Muscle layer of colon (tissue), 2 donors: ENCODE data around the gene SLX4IP.

Experiments
- H3K27ac ChIP-seq: one replicate; pipeline ENCODE4 v1.7.0; 2013; ENCODE audit warnings: low read depth, mild to moderate bottlenecking, low read length, moderate library complexity
- H3K27me3 ChIP-seq, 2 donors: one replicate each; pipeline ENCODE4 v1.7.0; 2013; ENCODE audit warnings: low read length in 2 of 2, mild to moderate bottlenecking in 2 of 2; ENCODE audit not compliant: insufficient read depth in 2 of 2, control insufficient read depth in 1 of 2
- H3K36me3 ChIP-seq: one replicate; pipeline ENCODE4 v1.7.0; 2013; ENCODE audit warnings: mild to moderate bottlenecking, low read length; ENCODE audit not compliant: insufficient read depth
- H3K4me1 ChIP-seq: one replicate; pipeline ENCODE4 v1.7.0; 2013; ENCODE audit warnings: mild to moderate bottlenecking, low read length; ENCODE audit not compliant: insufficient read depth
- H3K4me3 ChIP-seq, 2 donors: one replicate each; pipeline ENCODE4 v1.7.0; 2013; ENCODE audit warnings: low read length in 2 of 2, low read depth in 1 of 2, mild to moderate bottlenecking in 1 of 2, moderate library complexity in 1 of 2
- H3K9ac ChIP-seq: one replicate; pipeline ENCODE4 v1.7.0; 2013; ENCODE audit warnings: low read length
- H3K9me3 ChIP-seq: one replicate; pipeline ENCODE4 v1.7.0; 2013; ENCODE audit warnings: mild to moderate bottlenecking, low read length
- donor health status: abdominal sarcoma.
- donor health status: Adenocarcinoma of cecum.

The SLX4IP gene

DNA sequence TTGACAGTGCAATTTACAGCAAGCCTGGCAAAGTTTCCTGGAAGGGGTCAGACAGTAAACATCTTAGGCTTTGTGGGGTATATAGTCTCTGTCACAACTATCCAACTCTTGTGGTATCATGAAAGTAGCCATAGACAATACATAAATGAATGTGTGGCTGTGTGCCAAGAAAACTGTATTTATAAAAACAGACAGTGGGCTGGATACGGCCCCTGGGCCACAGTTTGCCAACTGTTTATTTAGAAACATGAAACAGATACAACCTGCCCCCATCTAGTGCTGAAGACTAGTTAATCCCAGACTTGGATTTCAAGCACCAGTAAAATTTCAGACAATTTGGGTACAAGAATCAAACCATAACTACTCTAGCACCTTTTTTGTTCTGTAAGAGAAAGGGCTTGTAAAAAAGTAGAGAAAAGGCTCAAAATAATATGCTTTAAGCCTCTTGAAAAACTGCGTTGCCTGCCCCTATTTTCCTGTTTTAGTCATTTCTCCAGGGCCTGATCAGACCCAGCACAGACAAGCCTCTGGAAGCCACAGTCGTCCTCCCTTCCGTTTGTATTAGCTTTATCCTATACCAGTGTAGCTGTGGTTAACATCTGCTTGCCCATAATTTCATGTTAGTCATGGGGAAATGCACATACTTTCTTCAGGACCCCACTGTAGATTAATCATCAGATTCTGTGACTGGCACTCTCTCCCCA lies 207.9 kb downstream of the SLX4IP start:
- Histone ChIP-seq H3K27me3 (no peaks in the 10 kb centered on the region), H3K9ac (no peak overlapping the region), H3K27ac (no peak overlapping the region), H3K4me1 (peaks cover 17% of the 10 kb centered on the region), H3K36me3 (peaks cover 90% of the 10 kb centered on the region), H3K9me3 (no peaks in the 10 kb centered on the region), H3K4me3 (no peak overlapping the region)

DNA sequence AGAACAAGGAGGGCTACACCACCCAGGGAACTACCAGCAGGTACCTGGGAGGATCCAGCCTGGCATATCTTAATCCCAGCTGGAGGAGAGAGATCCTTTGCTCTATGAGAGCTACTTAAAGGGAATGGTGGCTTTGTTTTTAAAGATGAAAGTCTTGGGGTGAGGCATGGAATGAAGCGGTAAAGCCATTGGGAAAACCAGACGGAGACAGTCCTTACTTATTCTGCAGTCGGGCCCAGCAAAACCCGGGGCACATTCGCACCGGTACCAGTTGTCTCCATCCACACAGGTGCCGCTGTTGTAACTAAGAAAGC lies 208.4 kb downstream of the SLX4IP start:
- Histone ChIP-seq H3K4me1 (peaks cover 12% of the 10 kb centered on the region), H3K27me3 (no peaks in the 10 kb centered on the region), H3K9ac (no peak overlapping the region), H3K4me3 (no peak overlapping the region), H3K36me3 (peaks cover 95% of the 10 kb centered on the region), H3K27ac (no peak overlapping the region), H3K9me3 (no peaks in the 10 kb centered on the region)

DNA sequence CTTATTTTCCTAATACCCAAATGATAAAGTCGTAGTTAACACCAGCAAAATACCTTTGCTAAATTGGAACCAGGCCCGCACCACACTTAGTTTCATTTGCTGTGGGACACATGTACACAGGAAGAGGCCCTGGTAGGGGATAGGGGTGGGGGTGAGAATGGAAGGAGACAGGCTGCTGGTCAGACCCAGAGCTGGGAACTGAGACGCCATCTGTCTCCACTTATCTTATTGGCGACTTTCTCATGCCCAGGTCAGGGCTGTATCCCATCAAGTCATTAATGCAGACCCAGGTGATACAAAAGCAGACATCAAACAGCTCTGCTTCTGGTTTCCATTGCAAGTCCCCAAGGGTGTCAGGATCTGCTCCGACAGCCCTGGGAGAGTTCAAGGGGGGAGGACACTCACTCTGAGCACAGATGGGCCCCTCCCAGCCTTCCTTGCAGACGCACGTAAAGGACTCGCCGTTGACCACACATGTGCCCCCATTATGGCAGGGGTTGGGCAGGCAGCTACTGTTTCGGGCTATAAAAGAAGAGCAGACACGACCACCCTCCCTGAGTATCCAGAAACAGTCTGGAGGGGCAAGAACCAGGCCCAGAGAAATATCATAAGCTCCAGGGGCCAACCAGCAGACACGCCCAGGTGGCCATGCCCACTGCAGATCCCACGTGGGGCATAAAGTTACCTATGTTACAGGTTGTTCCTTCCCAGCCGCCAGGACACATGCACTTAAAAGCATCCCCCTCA lies 209.5 kb downstream of the SLX4IP start:
- peaks cover 12% of the 10 kb centered on the region for H3K4me1 ChIP-seq
- no peak overlapping the region for H3K27ac ChIP-seq
- no peak overlapping the region for H3K4me3 ChIP-seq
- no peaks in the 10 kb centered on the region for H3K9me3 ChIP-seq
- no peak overlapping the region for H3K9ac ChIP-seq
- peaks cover 99% of the 10 kb centered on the region for H3K36me3 ChIP-seq
- no peaks in the 10 kb centered on the region for H3K27me3 ChIP-seq

DNA sequence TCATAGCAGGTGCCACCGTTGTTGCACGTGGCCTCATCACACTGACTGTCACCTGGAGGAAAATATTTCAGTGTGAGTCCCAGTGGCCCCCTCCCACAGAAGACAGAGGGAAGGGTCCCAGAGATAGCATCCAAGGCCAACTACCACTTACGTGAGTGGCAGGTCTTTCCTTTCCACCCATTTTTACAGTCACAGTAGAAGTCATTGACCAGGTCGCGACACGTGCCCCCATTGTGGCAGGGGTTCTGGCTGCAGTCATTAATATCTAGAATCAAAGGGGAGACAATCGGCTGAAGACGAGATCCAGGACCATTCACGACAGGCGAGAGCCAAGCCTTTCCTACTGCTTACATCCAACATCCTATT lies 210.1 kb downstream of the SLX4IP start:
- peaks cover 99% of the 10 kb centered on the region for H3K36me3 ChIP-seq

DNA sequence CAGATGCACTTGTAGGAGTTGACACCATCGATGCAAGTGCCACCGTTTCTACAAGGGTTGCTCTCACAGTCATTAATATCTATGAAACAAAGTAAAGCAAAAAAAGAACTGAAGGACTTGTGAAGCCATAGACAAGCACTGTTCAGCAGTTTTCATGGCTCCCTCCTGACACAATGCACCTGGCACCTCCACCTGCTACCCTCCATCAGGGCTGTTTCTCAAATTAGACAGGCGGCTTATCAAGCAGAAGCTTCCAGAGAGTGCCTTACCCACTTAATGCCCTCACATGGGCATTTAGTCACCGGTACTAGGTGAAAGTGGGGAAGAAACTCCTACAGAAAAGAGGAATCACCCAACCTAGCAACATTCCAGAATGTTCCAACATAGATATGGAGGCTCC lies 210.9 kb downstream of the SLX4IP start:
- no peaks in the 10 kb centered on the region for H3K9me3 ChIP-seq
- H3K9ac ChIP-seq: no peak overlapping the region
- no peak overlapping the region for H3K4me3 ChIP-seq
- peaks cover 99% of the 10 kb centered on the region for H3K36me3 ChIP-seq
- no peaks in the 10 kb centered on the region for H3K27me3 ChIP-seq
- H3K4me1 ChIP-seq: peaks cover 19% of the 10 kb centered on the region
- H3K27ac ChIP-seq: no peak overlapping the region

More for the DNA sequence above, 210.1 kb downstream of the SLX4IP start:
- Histone ChIP-seq H3K4me1 (peaks cover 12% of the 10 kb centered on the region), H3K27ac (no peak overlapping the region), H3K4me3 (no peak overlapping the region), H3K9me3 (no peaks in the 10 kb centered on the region), H3K27me3 (no peaks in the 10 kb centered on the region), H3K9ac (no peak overlapping the region)

DNA sequence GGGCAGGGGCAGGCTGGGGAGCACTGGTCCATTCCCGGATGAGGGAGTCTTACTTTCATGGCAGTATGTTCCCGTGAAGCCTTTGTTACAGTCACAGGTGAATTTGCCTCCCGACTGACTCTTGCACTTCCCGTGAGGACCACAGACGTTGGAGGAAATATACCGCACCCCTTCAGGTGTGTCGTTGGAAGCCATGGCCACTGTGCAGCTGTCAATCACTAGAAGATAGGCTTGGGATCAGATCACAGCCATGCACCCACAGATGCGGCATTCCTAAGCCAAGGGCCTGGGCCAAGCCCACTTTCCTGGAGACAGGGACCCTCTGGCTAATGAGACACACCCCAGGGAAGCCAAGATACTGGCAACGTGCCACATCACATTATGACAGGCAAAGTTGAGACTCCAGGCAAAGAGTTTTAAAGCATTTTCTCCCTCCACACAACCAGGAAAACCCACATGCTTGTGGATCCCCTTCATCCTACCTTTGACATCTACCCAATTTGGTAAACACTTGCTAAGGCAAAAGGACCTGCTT lies 211.8 kb downstream of the SLX4IP start:
- Histone ChIP-seq H3K27me3 (no peaks in the 10 kb centered on the region), H3K4me3 (no peak overlapping the region), H3K9ac (no peak overlapping the region), H3K9me3 (no peaks in the 10 kb centered on the region), H3K36me3 (peaks cover 93% of the 10 kb centered on the region), H3K4me1 (peaks cover 28% of the 10 kb centered on the region), H3K27ac (no peak overlapping the region)

DNA sequence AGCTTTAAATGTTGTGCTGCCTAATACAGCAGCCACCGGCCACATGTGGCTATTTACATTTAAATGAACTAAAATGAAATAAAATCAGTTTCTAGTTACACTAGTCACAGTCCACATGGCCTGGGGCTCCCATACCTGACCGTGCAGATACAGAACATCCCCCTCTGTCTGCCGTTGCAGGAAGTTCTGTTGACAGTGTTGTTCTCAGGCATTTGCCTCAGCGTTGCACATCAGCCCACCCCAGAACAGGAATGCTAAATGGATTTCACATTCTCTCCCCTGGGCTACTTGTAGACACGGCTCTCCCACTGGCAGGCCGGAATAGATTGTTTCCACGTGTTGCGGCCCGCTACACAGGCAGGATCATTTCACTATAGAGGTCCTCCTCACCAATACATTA lies 212.4 kb downstream of the SLX4IP start:
- Histone ChIP-seq H3K4me1 (peaks cover 34% of the 10 kb centered on the region), H3K36me3 (peaks cover 88% of the 10 kb centered on the region), H3K27ac (no peak overlapping the region)

DNA sequence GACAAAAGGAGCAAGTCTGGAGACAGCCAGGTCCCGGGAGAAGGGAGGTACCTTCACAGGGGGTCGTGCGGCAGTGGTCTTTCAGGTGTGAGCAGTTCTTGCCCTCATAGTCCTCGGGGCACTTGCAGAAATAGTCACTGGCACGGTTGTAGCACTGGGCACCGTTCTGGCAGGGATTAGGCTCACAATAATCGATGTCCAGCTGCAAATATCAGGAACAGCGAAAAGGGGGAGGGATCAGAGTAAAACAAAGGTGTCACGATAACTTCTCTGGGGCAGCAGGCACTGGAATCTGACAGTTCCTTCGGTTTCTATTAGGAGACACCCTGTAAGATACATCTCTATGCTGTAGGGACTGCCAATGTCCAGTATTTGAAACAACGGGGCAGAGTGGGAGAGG lies 212.8 kb downstream of the SLX4IP start:
- peaks cover 34% of the 10 kb centered on the region for H3K4me1 ChIP-seq
- H3K36me3 ChIP-seq: peaks cover 84% of the 10 kb centered on the region
- H3K27ac ChIP-seq: no peak overlapping the region

More for the DNA sequence above, 212.4 kb downstream of the SLX4IP start:
- H3K9ac ChIP-seq: no peak overlapping the region
- no peak overlapping the region for H3K4me3 ChIP-seq
- H3K27me3 ChIP-seq: no peaks in the 10 kb centered on the region
- no peaks in the 10 kb centered on the region for H3K9me3 ChIP-seq

DNA sequence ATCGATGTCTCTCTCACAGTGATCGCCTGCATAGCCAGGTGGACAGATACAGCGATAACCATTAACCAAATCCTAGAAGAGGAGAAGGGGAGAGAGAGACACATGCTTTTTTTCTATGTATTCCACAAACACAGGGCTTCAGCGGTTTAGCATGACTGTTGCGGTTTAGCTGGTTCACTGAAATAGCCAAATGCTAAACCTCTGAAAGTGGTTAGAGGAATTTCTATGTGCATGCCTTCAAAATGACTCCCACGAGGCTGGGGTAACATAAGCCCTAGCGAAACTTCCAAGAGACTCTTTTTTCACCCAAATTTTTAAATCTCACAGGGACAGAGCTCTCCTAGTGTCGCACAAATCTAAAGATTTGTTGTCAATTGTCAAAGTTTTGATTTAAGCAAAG lies 213.5 kb downstream of the SLX4IP start:
- H3K36me3 ChIP-seq: peaks cover 77% of the 10 kb centered on the region
- H3K9me3 ChIP-seq: no peaks in the 10 kb centered on the region
- no peaks in the 10 kb centered on the region for H3K27me3 ChIP-seq
- H3K4me3 ChIP-seq: no peak overlapping the region
- H3K9ac ChIP-seq: no peak overlapping the region
- no peak overlapping the region for H3K27ac ChIP-seq
- H3K4me1 ChIP-seq: peaks cover 31% of the 10 kb centered on the region

More for the DNA sequence above, 212.8 kb downstream of the SLX4IP start:
- Histone ChIP-seq H3K9ac (no peak overlapping the region), H3K4me3 (no peak overlapping the region), H3K27me3 (no peaks in the 10 kb centered on the region), H3K9me3 (no peaks in the 10 kb centered on the region)

DNA sequence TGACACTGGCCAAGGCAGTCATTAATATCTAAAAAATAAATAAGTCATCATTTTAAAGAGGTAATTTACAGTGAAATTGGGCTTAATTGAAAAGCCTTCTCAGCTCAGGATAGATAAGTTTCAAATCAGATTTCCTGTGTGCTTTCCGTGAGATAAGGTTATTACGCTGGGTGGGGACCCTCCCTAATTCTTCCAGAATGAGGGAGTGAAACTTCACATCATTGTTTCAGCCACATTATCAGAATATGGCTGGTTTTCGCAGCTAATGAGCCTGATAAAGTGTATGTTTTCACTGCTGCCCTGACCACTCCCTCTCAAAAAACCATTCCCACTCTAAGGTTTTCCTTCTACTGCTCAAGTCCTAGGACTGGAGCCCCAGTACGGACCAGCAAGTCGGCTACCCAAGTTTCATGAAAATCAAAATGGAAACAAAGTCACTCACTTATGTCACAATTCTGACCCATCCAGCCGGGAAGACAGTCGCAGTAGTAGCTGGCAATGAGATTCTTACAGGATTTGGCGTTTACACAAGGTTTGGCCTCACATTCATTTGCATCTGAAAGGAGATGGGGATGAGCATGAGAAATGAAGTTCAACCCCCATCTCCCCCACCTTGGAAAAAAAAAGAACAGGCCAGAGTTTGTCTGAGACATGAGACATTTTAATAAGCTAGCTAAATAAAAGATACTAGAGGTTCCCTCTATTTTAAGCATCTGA lies 214.1 kb downstream of the SLX4IP start:
- H3K36me3 ChIP-seq: peaks cover 71% of the 10 kb centered on the region
- no peak overlapping the region for H3K4me3 ChIP-seq
- no peaks in the 10 kb centered on the region for H3K27me3 ChIP-seq
- H3K4me1 ChIP-seq: peaks cover 36% of the 10 kb centered on the region
- H3K9me3 ChIP-seq: no peaks in the 10 kb centered on the region
- no peak overlapping the region for H3K27ac ChIP-seq
- no peak overlapping the region for H3K9ac ChIP-seq

DNA sequence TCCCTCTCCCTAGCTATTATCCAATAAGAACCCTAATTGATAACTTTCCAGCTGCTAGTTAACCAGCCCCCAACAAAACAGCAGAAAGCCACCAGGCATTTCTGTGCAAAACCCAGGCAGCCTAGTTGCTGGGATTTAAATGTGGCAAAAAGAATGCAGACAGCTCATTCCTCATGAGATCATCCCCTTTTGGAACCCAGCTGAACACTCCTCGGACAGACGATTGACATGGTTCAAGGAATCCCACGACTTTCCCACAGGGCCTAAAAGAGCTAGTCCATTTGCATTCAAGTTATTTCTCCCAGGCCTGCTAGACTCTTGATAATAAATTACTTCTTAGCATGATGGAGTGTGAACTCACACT lies 214.7 kb downstream of the SLX4IP start:
- Histone ChIP-seq H3K4me3 (no peak overlapping the region), H3K9me3 (no peaks in the 10 kb centered on the region), H3K27ac (no peak overlapping the region), H3K9ac (no peak overlapping the region), H3K36me3 (peaks cover 66% of the 10 kb centered on the region), H3K27me3 (no peaks in the 10 kb centered on the region), H3K4me1 (peaks cover 41% of the 10 kb centered on the region)
